ENCODE results near the gene B4GALT1.

The B4GALT1 gene

DNA sequence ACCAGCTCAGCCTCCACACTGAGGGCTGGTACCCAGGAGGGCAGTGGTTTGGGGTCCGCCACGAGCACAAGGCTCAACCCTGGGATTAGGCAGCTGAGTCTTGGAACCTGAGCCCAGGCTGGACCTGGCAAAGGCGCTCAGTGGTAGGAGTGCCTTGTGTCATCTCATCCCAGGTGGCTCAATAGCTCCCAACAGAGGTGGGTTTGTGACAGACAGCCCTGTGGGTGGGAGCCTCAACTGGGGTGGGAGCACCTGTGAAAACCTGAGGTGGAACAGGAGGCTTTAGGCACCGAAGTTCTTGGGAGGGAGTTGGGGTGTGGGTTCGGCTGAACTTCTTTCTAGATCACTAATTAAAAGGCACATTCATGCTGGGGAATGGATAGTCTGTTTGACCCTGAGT, 55.5 kb downstream of the B4GALT1 start:
- Histone ChIP-seq H3K4me3 (ENCODE audit: insufficient read depth, low read depth, low read length, poor library complexity, severe bottlenecking) (no peak overlapping the region), H3K36me3 (ENCODE audit: control insufficient read depth, insufficient read depth, low read length) (peaks cover 34% of the 10 kb centered on the region), H3K27me3 (replicated peaks; ENCODE audit: control insufficient read depth, insufficient read depth, low read length, poor library complexity, severe bottlenecking) (no peaks in the 10 kb centered on the region), H3K4me1 (ENCODE audit: control insufficient read depth, insufficient read depth, low read length, poor library complexity, severe bottlenecking) (no peaks in the 10 kb centered on the region), H3K27ac (ENCODE audit: insufficient read depth, low read length, poor library complexity, severe bottlenecking) (no peak overlapping the region), H3K9me3 (ENCODE audit: control insufficient read depth, low read length) (no peaks in the 10 kb centered on the region)
- DNase-seq, result no peak

DNA sequence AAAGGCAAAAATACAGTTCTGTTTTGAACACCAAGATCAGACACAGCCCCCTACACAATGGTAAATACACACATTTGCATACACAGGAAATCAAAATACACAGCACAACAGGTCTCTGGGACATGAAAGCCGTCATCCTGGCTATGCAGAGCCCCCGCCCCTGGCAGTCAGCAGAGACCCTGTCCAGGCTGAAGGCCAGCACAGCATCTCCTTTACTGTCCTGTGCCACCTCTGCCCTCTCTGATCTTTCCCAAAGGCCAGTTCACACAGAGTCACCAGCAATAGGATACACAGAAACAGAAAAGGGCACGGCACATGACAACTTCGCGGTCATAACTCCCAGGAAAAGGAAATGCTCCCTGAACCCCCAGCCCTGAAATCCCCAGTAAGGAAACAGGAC, 56.5 kb downstream of the B4GALT1 start:
- Histone ChIP-seq H3K27me3 (replicated peaks; ENCODE audit: control insufficient read depth, insufficient read depth, low read length, poor library complexity, severe bottlenecking) (no peaks in the 10 kb centered on the region), H3K36me3 (ENCODE audit: control insufficient read depth, insufficient read depth, low read length) (peaks cover 31% of the 10 kb centered on the region), H3K4me3 (ENCODE audit: insufficient read depth, low read depth, low read length, poor library complexity, severe bottlenecking) (no peak overlapping the region), H3K27ac (ENCODE audit: insufficient read depth, low read length, poor library complexity, severe bottlenecking) (no peak overlapping the region), H3K9me3 (ENCODE audit: control insufficient read depth, low read length) (no peaks in the 10 kb centered on the region), H3K4me1 (ENCODE audit: control insufficient read depth, insufficient read depth, low read length, poor library complexity, severe bottlenecking) (no peaks in the 10 kb centered on the region)
- no peak for DNase-seq

DNA sequence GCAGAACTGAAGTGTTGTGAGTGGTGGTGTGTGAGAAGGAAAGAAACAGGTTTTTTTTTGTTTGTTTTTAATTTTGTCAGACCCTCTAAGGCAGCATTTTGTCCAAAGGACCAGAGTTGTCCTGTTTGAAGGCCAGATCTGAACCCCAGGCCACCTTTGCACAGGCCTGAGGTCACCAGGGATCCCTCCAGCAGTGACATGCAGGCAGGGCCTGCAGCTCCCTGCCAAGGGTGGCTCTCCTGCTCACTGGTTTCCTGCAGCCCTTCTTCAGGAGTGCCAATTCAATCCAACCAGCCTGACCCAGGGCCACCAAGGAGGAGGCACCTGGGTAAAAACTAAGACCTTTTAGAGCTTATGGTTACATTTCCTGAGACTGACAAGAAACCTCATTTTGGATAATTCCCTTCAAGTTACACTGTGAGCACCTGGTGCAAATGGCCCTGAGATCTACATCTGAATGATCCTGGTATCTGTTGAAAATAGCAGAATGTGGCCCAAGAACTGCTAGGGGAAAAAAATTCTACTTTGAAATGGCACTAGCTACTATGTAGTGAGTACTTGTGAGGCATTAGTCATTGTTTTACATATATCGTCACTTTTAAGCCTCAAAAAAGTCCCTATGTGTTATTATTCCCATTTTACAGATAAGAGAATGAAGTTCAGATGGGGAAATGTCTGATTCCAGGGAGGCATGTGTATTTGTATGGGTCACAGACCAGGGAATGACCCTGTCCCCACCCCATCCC, 57.1 kb downstream of the B4GALT1 start:
- H3K27me3 ChIP-seq (replicated peaks; ENCODE audit: control insufficient read depth, insufficient read depth, low read length, poor library complexity, severe bottlenecking), result no peaks in the 10 kb centered on the region
- DNase-seq, result no peak
- no peaks in the 10 kb centered on the region for H3K9me3 ChIP-seq (ENCODE audit: control insufficient read depth, low read length)
- H3K4me3 ChIP-seq (ENCODE audit: insufficient read depth, low read depth, low read length, poor library complexity, severe bottlenecking), result no peak overlapping the region
- no peak overlapping the region for H3K27ac ChIP-seq (ENCODE audit: insufficient read depth, low read length, poor library complexity, severe bottlenecking)
- H3K36me3 ChIP-seq (ENCODE audit: control insufficient read depth, insufficient read depth, low read length), result peaks cover 29% of the 10 kb centered on the region
- no peaks in the 10 kb centered on the region for H3K4me1 ChIP-seq (ENCODE audit: control insufficient read depth, insufficient read depth, low read length, poor library complexity, severe bottlenecking)

DNA sequence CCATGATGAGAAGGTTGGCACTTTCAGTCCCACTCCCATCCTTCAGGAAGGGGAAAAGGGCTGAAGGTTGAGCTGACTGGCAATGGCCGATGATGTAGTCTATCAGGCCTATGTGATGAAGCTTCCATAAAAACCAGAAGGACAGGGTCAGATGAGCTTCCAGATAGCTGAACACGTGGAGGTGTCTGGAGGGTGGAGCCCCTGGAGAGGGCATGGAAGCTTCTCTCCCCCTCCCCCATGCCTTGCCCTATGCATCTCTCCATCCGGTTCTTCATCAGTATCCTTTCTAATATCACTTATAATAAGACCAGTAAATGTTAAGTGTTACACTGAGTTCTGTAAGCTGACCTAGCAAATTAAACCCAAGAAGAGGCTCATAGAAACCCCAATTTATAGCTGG, 58.0 kb downstream of the B4GALT1 start:
- Histone ChIP-seq H3K9me3 (ENCODE audit: control insufficient read depth, low read length) (no peaks in the 10 kb centered on the region), H3K4me3 (ENCODE audit: insufficient read depth, low read depth, low read length, poor library complexity, severe bottlenecking) (no peak overlapping the region), H3K27me3 (replicated peaks; ENCODE audit: control insufficient read depth, insufficient read depth, low read length, poor library complexity, severe bottlenecking) (no peaks in the 10 kb centered on the region), H3K4me1 (ENCODE audit: control insufficient read depth, insufficient read depth, low read length, poor library complexity, severe bottlenecking) (no peaks in the 10 kb centered on the region), H3K27ac (ENCODE audit: insufficient read depth, low read length, poor library complexity, severe bottlenecking) (peak overlapping the region; percentile 6), H3K36me3 (ENCODE audit: control insufficient read depth, insufficient read depth, low read length) (peaks cover 20% of the 10 kb centered on the region)
- no peak for DNase-seq

DNA sequence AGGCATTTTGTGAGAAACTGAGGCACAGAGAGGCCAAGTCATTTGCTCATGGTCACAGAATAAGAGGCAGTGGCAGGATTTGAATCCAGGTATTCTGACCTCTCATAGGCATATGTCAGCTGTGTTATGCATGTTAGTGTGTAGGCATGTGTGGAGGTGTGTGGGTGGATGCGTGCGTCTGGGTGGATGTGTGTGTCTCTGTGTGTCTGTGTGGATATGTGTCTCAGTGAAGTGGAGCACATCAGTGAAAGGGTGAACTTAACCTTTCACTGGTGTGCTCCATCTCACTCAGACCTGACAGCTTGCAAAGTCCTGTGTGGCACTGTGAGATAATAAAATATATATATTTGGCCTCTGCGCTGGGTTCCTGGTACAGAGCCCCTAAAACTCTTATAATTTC, 58.7 kb downstream of the B4GALT1 start:
- no peak overlapping the region for H3K4me3 ChIP-seq (ENCODE audit: insufficient read depth, low read depth, low read length, poor library complexity, severe bottlenecking)
- H3K4me1 ChIP-seq (ENCODE audit: control insufficient read depth, insufficient read depth, low read length, poor library complexity, severe bottlenecking), result no peaks in the 10 kb centered on the region
- no peak for DNase-seq
- H3K27me3 ChIP-seq (replicated peaks; ENCODE audit: control insufficient read depth, insufficient read depth, low read length, poor library complexity, severe bottlenecking), result no peaks in the 10 kb centered on the region
- peaks cover 14% of the 10 kb centered on the region for H3K36me3 ChIP-seq (ENCODE audit: control insufficient read depth, insufficient read depth, low read length)
- no peak overlapping the region for H3K27ac ChIP-seq (ENCODE audit: insufficient read depth, low read length, poor library complexity, severe bottlenecking)
- H3K9me3 ChIP-seq (ENCODE audit: control insufficient read depth, low read length), result no peaks in the 10 kb centered on the region

DNA sequence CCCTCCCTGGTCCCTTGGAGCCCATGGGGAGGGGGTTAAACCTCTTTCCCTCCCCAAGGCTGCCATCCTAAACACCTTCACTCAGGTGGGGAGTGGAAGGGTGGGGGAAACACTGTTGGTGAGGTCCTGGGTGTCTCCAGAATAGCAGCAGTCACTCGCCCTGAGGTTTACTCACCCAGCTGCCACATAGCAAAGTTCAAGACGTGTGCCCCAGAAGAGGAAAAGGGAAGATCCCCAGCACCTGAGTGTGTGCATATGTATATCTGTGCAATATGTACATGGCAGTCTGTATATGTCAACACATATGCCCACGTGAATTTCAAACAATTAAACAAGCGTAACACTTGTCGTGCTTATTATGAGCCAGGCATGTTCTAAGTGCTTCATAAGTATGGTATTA, 59.4 kb downstream of the B4GALT1 start:
- no peak overlapping the region for H3K4me3 ChIP-seq (ENCODE audit: insufficient read depth, low read depth, low read length, poor library complexity, severe bottlenecking)
- no peaks in the 10 kb centered on the region for H3K9me3 ChIP-seq (ENCODE audit: control insufficient read depth, low read length)
- DNase-seq, result no peak
- H3K4me1 ChIP-seq (ENCODE audit: control insufficient read depth, insufficient read depth, low read length, poor library complexity, severe bottlenecking), result no peaks in the 10 kb centered on the region
- H3K27me3 ChIP-seq (replicated peaks; ENCODE audit: control insufficient read depth, insufficient read depth, low read length, poor library complexity, severe bottlenecking), result no peaks in the 10 kb centered on the region
- H3K36me3 ChIP-seq (ENCODE audit: control insufficient read depth, insufficient read depth, low read length), result peaks cover 7% of the 10 kb centered on the region
- no peak overlapping the region for H3K27ac ChIP-seq (ENCODE audit: insufficient read depth, low read length, poor library complexity, severe bottlenecking)

DNA sequence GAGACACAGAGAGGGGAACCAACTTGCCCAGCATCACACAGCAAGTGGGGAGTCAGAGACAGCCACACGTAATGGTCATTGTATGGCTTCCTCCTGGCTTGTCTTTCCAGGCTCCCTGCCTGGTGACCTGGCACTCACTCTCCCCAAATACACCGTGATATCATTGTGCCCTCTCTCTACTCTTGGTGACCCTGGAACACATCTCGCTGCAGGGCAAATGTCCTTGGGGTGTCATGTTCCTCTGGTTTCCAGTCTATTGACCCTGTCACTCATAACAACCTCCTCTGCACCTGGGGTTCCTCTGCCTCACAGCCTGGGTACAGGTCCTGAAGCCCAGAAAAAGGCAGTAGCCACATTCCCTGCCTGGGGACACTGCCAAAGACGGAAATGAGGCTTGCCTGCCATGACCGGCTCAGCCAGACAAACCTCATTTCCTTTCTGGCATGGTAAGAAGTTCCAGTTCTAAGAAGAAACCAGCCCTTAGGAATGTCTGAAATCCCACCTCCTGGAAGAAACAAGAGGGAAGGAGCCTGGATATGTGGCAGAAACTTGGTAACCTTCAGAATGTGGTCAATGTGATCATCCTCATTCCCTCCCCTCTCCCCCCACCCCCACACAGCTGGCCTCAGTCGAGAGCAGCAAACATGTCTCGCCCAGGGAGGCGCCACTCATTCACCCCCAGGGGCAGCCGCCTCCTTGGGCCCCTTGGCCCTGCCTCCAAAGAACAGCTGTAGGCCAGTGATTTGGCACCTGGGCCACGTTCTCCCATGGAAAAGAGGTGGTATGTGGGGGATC, 60.1 kb downstream of the B4GALT1 start:
- Histone ChIP-seq H3K9me3 (ENCODE audit: control insufficient read depth, low read length) (no peaks in the 10 kb centered on the region), H3K36me3 (ENCODE audit: control insufficient read depth, insufficient read depth, low read length) (no peaks in the 10 kb centered on the region), H3K4me3 (ENCODE audit: insufficient read depth, low read depth, low read length, poor library complexity, severe bottlenecking) (no peak overlapping the region), H3K4me1 (ENCODE audit: control insufficient read depth, insufficient read depth, low read length, poor library complexity, severe bottlenecking) (no peaks in the 10 kb centered on the region), H3K27ac (ENCODE audit: insufficient read depth, low read length, poor library complexity, severe bottlenecking) (no peak overlapping the region), H3K27me3 (replicated peaks; ENCODE audit: control insufficient read depth, insufficient read depth, low read length, poor library complexity, severe bottlenecking) (no peaks in the 10 kb centered on the region)
- no peak for DNase-seq

DNA sequence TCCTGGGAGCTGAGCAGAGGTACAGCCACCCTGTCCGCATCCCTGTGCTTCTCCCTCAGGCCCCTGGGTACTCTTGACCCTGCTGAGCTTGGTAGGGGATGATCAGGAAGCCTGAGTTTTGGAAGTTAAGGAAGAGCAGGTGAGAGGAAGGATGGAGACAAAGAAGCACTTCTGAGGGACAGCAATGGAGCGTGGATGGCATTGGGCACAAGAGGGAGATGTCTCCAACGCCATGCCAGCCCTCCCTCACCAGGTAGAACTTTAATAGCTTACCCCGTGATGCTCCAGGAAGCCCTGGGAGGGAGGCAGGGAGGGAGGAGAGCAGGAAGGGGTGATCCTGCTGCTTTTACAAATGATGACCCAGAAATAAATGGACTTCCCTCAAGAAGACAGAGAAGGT, 60.8 kb downstream of the B4GALT1 start:
- no peak for DNase-seq
- H3K27me3 ChIP-seq (replicated peaks; ENCODE audit: control insufficient read depth, insufficient read depth, low read length, poor library complexity, severe bottlenecking), result no peaks in the 10 kb centered on the region
- no peak overlapping the region for H3K4me3 ChIP-seq (ENCODE audit: insufficient read depth, low read depth, low read length, poor library complexity, severe bottlenecking)
- no peaks in the 10 kb centered on the region for H3K36me3 ChIP-seq (ENCODE audit: control insufficient read depth, insufficient read depth, low read length)
- H3K4me1 ChIP-seq (ENCODE audit: control insufficient read depth, insufficient read depth, low read length, poor library complexity, severe bottlenecking), result no peaks in the 10 kb centered on the region
- no peaks in the 10 kb centered on the region for H3K9me3 ChIP-seq (ENCODE audit: control insufficient read depth, low read length)
- H3K27ac ChIP-seq (ENCODE audit: insufficient read depth, low read length, poor library complexity, severe bottlenecking), result no peak overlapping the region

DNA sequence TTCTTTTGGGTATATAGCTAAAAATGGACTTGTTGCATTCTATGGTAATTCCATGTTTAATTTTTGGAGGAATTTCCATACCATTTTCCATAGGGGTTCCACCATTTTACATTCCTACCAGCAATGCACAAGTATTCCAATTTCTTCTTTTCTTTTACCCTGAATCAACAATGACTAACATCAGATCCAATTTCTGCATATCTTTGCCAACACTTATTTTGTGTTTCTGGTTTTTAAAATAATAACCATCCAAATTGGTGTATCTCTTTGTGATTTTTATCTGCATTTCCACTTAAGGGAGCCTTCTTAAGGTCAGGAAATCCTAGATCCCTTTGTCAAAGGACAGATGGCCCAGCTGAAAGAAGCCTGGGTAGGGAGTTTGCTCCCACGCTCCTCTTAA, 61.2 kb downstream of the B4GALT1 start:
- H3K4me3 ChIP-seq (ENCODE audit: insufficient read depth, low read depth, low read length, poor library complexity, severe bottlenecking), result no peak overlapping the region

DNA sequence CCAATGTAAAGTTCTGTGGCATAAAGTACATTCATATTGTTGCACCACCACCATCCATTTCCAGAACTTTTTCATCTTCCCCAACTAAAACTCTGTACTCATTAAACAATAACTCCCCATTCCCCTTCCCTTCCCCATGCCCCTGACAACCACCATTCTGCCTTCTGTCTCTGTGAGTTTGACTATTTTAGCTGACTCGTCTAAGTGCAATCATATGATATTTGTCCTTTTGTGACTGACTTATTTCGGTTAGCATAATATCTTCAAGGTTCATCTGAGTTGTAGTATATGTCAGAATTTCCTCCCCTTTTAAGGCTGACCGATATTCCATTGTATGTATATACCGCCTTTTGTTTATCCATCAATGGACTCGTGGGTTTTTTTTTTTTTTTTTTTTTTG, 61.6 kb downstream of the B4GALT1 start:
- DNase-seq, result no peak
- Histone ChIP-seq H3K4me3 (ENCODE audit: insufficient read depth, low read depth, low read length, poor library complexity, severe bottlenecking) (no peak overlapping the region), H3K27ac (ENCODE audit: insufficient read depth, low read length, poor library complexity, severe bottlenecking) (no peak overlapping the region), H3K36me3 (ENCODE audit: control insufficient read depth, insufficient read depth, low read length) (no peaks in the 10 kb centered on the region), H3K4me1 (ENCODE audit: control insufficient read depth, insufficient read depth, low read length, poor library complexity, severe bottlenecking) (no peaks in the 10 kb centered on the region), H3K9me3 (ENCODE audit: control insufficient read depth, low read length) (no peaks in the 10 kb centered on the region), H3K27me3 (replicated peaks; ENCODE audit: control insufficient read depth, insufficient read depth, low read length, poor library complexity, severe bottlenecking) (no peaks in the 10 kb centered on the region)

More for the DNA sequence above, 61.2 kb downstream of the B4GALT1 start:
- no peaks in the 10 kb centered on the region for H3K9me3 ChIP-seq (ENCODE audit: control insufficient read depth, low read length)
- H3K36me3 ChIP-seq (ENCODE audit: control insufficient read depth, insufficient read depth, low read length), result no peaks in the 10 kb centered on the region
- no peaks in the 10 kb centered on the region for H3K27me3 ChIP-seq (replicated peaks; ENCODE audit: control insufficient read depth, insufficient read depth, low read length, poor library complexity, severe bottlenecking)
- H3K27ac ChIP-seq (ENCODE audit: insufficient read depth, low read length, poor library complexity, severe bottlenecking), result no peak overlapping the region
- DNase-seq, result no peak
- no peaks in the 10 kb centered on the region for H3K4me1 ChIP-seq (ENCODE audit: control insufficient read depth, insufficient read depth, low read length, poor library complexity, severe bottlenecking)
